Heart left ventricle (tissue), 13 donors: ENCODE measurements around the gene USE1.

ENCODE experiments used
- CTCF ChIP-seq, 12 donors: fragments of 200-600 bp; sonication (generic) in 4 of 12; IDR thresholded peaks; one replicate each; pipeline versions ENCODE4 v1.5.0 to v1.8.0; 2018 to 2022; ENCODE audit warnings: antibody characterized with exemption in 12 of 12, mild to moderate bottlenecking in 5 of 12
- POLR2A ChIP-seq, 2 donors: fragments of 450-650 bp; IDR thresholded peaks; one replicate each; pipeline ENCODE4 v1.6.1; 2017; ENCODE audit warnings: antibody characterized with exemption in 2 of 2, mild to moderate bottlenecking in 2 of 2, moderate library complexity in 2 of 2
- donor health status: ischemic (EF 13 %, LVEDD 7.1; RV severe dilation, severe dysfunction).
- donor health status: DM: no; HTN: yes; CAD: no.
- donor health status: DM: no; HTN: no; CAD: no.
- donor health status: ischemic (EF 25% LVEDD 6.9; RV normal size, moderate dysfunction).
- donor health status: ischemic (EF 25% LVEDD 5.7; RV mildly dilated, moderate dysfunction).
- donor health status: ischemic (EF 35%, LVEDD 5.7; RV mildly dilated, moderate dysfunction).
- donor health status: nonischemic (EF 11% LVEDD 7.7; RV severe dilation, severe dysfunction).
- donor health status: DM: yes; HTN: yes; CAD: no.
- donor health status: PGD.
- donor health status: ischemic (EF 29% LVEDD 5.4; RV normal size, mild dysfunction).
- donor health status: nonischemic (EF 23%, LVEDD 6.1; RV moderate dilation, normal function).

DNA sequence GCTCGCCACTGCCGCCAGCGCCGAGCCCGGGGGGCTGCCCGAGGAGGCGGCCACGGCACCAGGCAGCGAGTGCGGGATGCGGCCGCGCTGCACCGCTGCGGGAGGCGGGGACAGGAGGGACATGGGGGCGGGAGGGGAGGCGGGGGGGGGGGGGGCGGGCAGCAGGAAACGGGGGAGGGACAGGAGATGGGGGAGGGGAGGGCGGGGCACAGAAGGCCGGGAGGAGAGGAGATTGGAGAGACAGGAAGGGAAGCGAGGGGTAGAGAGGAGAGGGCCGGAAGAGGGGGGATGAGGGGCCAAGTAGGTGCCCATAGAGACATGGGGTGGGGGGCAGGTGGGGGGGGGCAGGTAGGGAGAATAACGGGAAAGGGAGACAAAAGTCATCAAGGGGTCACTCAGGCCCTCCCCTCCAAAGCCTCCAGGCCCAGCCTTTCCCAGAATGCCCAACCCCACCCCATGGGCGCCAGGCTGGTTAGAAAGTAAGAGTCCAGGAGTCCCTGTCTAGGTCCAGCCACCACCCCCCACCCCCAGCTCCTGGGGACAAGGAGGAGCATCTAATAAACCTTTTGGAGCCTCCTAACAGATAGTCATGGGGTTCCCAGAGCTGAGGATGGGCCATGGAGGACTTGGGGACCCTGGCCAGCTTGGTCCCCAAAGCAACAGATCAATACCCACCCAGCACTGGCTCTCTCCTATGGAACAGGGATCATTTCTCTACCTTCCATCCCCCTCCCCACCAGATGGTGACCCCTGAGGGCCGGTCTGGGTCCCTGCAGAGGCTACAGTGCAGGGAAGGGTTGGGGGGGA lies 21.0 kb downstream of the USE1 start:
- TF ChIP-seq CTCF (IDR thresholded peaks at IDR 0.05): no peak
- no peak for TF ChIP-seq POLR2A (IDR thresholded peaks at IDR 0.05)
